ENCODE data around the gene ARHGEF16. TPM values are rescaled to one million over a fixed set of nuclear protein-coding genes. Genes with fewer than 3 reads are reported as not detected.

The ARHGEF16 gene
- polyA plus RNA-seq, 1 of the 3 experiments (the other 2 are of a cell fraction), result 0.18 TPM

- DNase-seq, result no peak
- H3K4me1 ChIP-seq (ENCODE audit: control insufficient read depth in 1 of 2, insufficient read depth in 2 of 2, low read depth in 1 of 2, low read length in 1 of 2), result peaks cover 0 to 17% of the 10 kb centered on the region in 2 experiments; a peak in 1 of 4 replicates
- ChIA-PET CTCF (interaction anchor here (0.5 kb wide), 1 partner anchor 76 kb away, joined by 3 read pairs; no protein-coding TSS in a partner anchor), POLR2A (no interaction called here)
- no peaks in the 10 kb centered on the region for H3K9me3 ChIP-seq
- H3F3A ChIP-seq (replicated peaks; ENCODE audit: insufficient read depth), result no peaks in the 10 kb centered on the region
- WGBS (ENCODE audit: low lambda C conversion rate), result no CpG with 5 or more reads among the region's 16 CpGs
- H3K27ac ChIP-seq (ENCODE audit: low read depth in 2 of 2, low read length in 1 of 2), result no peak overlapping the region
- H3K27me3 ChIP-seq (ENCODE audit: insufficient read depth), result no peaks in the 10 kb centered on the region
- no peak overlapping the region for H3K4me2 ChIP-seq
- H2AFZ ChIP-seq (ENCODE audit: low read depth), result no peak overlapping the region
- H4K20me1 ChIP-seq (ENCODE audit: insufficient read depth), result no peaks in the 10 kb centered on the region
- no peak overlapping the region for H3K9ac ChIP-seq
- H3K9me2 ChIP-seq, result no peaks in the 10 kb centered on the region
- H3K4me3 ChIP-seq (ENCODE audit: low read depth in 2 of 2, low read length in 1 of 2), result no peak overlapping the region
- TF ChIP-seq GATA2 (CRISPR knock-in tag; IDR thresholded peaks at IDR 0.05) (no peak), RAD21 (IDR thresholded peaks at IDR 0.05; ENCODE audit: low read length) (no peak)
- H3K79me2 ChIP-seq (ENCODE audit: insufficient read depth), result no peaks in the 10 kb centered on the region
- H3K36me3 ChIP-seq (replicated peaks in 1 of 2; ENCODE audit: control insufficient read depth in 1 of 2, insufficient read depth in 2 of 2, low read length in 1 of 2), result no peaks in the 10 kb centered on the region
Observed at GRCh38 chr1:3511306-3511705, 56.8 kb downstream of the ARHGEF16 start.

GRCh38 chr1:3511856-3512255 lies 57.4 kb downstream of the ARHGEF16 start:
- no peaks in the 10 kb centered on the region for H3K9me2 ChIP-seq
- CTCF ChIA-PET, result interaction anchor here (0.5 kb wide), 1 partner anchor 76 kb away, joined by 3 read pairs; no protein-coding TSS in a partner anchor
- WGBS (ENCODE audit: low lambda C conversion rate), result no CpG with 5 or more reads among the region's 15 CpGs
- no peaks in the 10 kb centered on the region for H3K9me3 ChIP-seq
- POLR2A ChIA-PET, result no interaction called here
- H3K4me1 ChIP-seq (ENCODE audit: control insufficient read depth in 1 of 2, insufficient read depth in 2 of 2, low read depth in 1 of 2, low read length in 1 of 2), result peaks cover 0 to 23% of the 10 kb centered on the region in 2 experiments; a peak in 1 of 4 replicates
- H2AFZ ChIP-seq (ENCODE audit: low read depth), result no peak overlapping the region
- no peak overlapping the region for H3K4me3 ChIP-seq (ENCODE audit: low read depth in 2 of 2, low read length in 1 of 2)
- no peaks in the 10 kb centered on the region for H3K36me3 ChIP-seq (replicated peaks in 1 of 2; ENCODE audit: control insufficient read depth in 1 of 2, insufficient read depth in 2 of 2, low read length in 1 of 2)
- H3K27ac ChIP-seq (ENCODE audit: low read depth in 2 of 2, low read length in 1 of 2), result no peak overlapping the region
- no peaks in the 10 kb centered on the region for H4K20me1 ChIP-seq (ENCODE audit: insufficient read depth)
- no peak for DNase-seq
- no peak overlapping the region for H3K9ac ChIP-seq
- H3K27me3 ChIP-seq (ENCODE audit: insufficient read depth), result no peaks in the 10 kb centered on the region
- TF ChIP-seq, protein P1, sequence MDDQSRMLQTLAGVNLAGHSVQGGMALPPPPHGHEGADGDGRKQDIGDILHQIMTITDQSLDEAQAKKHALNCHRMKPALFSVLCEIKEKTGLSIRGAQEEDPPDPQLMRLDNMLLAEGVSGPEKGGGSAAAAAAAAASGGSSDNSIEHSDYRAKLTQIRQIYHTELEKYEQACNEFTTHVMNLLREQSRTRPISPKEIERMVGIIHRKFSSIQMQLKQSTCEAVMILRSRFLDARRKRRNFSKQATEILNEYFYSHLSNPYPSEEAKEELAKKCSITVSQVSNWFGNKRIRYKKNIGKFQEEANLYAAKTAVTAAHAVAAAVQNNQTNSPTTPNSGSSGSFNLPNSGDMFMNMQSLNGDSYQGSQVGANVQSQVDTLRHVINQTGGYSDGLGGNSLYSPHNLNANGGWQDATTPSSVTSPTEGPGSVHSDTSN (IDR thresholded peaks at IDR 0.05), result no peak
- no peak for TF ChIP-seq FOXM1 (IDR thresholded peaks at IDR 0.05; ENCODE audit: low read depth)
- TF ChIP-seq, protein P2, sequence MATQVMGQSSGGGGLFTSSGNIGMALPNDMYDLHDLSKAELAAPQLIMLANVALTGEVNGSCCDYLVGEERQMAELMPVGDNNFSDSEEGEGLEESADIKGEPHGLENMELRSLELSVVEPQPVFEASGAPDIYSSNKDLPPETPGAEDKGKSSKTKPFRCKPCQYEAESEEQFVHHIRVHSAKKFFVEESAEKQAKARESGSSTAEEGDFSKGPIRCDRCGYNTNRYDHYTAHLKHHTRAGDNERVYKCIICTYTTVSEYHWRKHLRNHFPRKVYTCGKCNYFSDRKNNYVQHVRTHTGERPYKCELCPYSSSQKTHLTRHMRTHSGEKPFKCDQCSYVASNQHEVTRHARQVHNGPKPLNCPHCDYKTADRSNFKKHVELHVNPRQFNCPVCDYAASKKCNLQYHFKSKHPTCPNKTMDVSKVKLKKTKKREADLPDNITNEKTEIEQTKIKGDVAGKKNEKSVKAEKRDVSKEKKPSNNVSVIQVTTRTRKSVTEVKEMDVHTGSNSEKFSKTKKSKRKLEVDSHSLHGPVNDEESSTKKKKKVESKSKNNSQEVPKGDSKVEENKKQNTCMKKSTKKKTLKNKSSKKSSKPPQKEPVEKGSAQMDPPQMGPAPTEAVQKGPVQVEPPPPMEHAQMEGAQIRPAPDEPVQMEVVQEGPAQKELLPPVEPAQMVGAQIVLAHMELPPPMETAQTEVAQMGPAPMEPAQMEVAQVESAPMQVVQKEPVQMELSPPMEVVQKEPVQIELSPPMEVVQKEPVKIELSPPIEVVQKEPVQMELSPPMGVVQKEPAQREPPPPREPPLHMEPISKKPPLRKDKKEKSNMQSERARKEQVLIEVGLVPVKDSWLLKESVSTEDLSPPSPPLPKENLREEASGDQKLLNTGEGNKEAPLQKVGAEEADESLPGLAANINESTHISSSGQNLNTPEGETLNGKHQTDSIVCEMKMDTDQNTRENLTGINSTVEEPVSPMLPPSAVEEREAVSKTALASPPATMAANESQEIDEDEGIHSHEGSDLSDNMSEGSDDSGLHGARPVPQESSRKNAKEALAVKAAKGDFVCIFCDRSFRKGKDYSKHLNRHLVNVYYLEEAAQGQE (IDR thresholded peaks at IDR 0.05; ENCODE audit: low read depth, low read length), result no peak
- no peak for TF ChIP-seq FOXJ3 (CRISPR knock-in tag; IDR thresholded peaks at IDR 0.05)
- no peak for TF ChIP-seq TCF12 (IDR thresholded peaks at IDR 0.05)
- TF ChIP-seq, protein P3, sequence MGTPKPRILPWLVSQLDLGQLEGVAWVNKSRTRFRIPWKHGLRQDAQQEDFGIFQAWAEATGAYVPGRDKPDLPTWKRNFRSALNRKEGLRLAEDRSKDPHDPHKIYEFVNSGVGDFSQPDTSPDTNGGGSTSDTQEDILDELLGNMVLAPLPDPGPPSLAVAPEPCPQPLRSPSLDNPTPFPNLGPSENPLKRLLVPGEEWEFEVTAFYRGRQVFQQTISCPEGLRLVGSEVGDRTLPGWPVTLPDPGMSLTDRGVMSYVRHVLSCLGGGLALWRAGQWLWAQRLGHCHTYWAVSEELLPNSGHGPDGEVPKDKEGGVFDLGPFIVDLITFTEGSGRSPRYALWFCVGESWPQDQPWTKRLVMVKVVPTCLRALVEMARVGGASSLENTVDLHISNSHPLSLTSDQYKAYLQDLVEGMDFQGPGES (IDR thresholded peaks at IDR 0.05; ENCODE audit: low read depth, low read length), result no peak
- no peak for TF ChIP-seq GATA2 (CRISPR knock-in tag; IDR thresholded peaks at IDR 0.05)
- no peak for TF ChIP-seq SIN3A (IDR thresholded peaks at IDR 0.05; ENCODE audit: borderline replicate concordance, low read depth, low read length)
- no peak for TF ChIP-seq POLR2AphosphoS5 (IDR thresholded peaks at IDR 0.05; ENCODE audit: low read depth, low read length)
- TF ChIP-seq CHD2 (IDR thresholded peaks at IDR 0.05; ENCODE audit: low read length, partially characterized antibody), result no peak
- no peaks in the 10 kb centered on the region for H3F3A ChIP-seq (replicated peaks; ENCODE audit: insufficient read depth)
- H3K79me2 ChIP-seq (ENCODE audit: insufficient read depth), result no peaks in the 10 kb centered on the region
- no peak overlapping the region for H3K4me2 ChIP-seq

Measured in SK-N-SH (cell line).